GM08714 (cell line): Measurements from ENCODE around the gene ZBTB7A.

ENCODE experiments used
- H3K4me3 ChIP-seq: fragments of 200-500 bp; sonication (Bioruptor generic); 2 replicates; pipeline ENCODE4 v1.5.1; 2014; ENCODE audit warnings: mild to moderate bottlenecking, low read length, inconsistent platforms
- ZNF274 ChIP-seq: IDR thresholded peaks from 2 replicates; pipeline ENCODE4 v1.6.1; 2012; ENCODE audit warnings: mild to moderate bottlenecking, low read depth, low read length

Gene ZBTB7A

DNA sequence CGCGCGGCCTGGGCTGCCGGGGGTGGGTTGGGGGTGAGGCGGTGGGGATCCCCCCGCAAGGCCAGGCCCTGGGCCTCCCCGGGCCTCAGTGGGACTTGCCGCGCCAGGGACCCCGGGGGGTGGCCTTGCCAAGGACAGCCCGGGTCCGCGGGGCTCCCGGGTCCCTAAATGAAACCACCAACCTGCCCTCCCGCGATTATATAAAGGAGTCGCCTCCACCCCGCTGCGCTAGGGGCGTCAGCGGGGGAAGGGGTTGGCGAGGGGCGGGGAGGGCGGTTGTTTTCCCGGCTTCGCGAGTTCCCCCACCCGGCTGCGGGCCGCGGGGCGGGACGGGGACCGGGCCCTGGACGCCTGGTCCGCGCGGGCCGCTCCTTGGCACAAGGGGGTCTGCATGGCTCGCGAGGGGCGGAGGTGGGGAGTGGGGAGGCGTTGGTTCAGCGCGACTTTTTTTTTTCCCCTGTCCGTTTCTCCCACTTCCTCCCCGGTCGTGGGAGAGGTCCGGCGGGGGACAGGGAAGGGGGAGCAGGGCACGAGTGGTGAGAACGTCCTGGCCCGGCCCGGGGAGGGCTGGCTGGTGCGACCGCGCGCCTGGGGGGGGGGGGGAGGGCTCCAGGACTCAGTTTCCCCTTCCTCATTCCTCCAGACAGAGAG lies 822 bp upstream of the ZBTB7A start:
- TF ChIP-seq ZNF274, result no peak
- H3K4me3 ChIP-seq, result peak overlapping the region; percentile 94

DNA sequence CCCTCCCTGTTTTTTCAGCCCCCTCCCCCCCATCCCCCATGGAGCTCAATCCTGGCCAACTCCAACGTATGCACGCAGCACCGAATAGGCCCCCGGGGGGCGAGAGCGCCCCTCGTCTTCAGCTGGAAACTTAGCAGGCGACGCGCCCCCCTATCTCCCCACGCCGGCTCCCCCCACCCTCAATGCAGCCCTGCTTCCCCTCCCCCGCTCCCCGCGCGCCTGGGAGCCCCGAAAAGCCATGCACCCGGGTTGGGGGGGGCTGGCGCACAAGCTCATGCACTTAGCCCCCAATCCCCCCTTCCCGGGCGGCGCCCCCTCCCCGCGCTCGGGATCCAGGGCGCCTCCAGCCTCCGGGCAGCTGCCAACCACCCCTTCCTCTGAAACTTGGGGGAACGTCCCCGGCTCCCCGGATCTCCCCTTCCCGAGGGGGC lies 508 bp downstream of the ZBTB7A start:
- H3K4me3 ChIP-seq, result peak overlapping the region; percentile 94
- no peak for TF ChIP-seq ZNF274

- peak overlapping the region; percentile 64 for H3K4me3 ChIP-seq
- no peak for TF ChIP-seq ZNF274
Measured at GRCh38 chr19:4065430-4066175, 1.1 kb downstream of the ZBTB7A start.

DNA sequence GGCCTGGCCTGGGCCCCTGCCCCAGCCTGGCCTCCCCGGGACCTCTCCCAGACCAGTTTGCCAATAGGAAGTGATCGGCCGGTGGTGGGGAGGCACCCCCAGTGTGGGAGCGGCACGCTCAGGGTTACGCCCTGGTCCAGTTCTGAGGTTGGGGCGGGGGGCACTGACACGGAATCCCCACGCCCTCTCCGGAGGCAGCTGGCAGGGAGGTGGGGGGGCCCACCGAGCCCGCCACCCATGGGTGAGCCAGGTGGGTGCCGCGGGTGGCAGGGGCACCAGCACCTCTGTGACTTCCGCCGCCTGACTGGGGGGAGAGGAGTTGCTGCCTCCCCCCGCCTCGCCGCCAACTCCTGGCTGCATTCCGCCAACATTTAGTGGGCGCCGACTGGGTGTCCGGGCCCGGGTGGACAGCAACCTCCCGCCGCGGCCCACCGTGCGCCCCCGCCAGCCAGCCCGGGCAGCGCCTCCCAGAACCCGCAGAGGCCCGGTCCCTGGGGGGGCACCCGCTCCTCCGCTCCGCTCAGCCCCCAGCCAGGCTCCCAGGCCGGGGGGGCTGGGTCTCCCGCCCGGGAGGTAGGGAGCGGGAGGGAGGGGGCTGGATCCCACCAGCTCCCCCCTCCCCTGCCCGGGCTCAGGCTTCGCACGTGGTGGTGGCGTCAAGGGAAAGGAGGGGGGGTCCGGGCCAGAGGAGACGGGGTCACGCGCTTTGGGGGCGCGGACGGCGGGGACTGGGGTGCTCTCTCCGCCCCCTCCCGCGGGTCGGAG lies 2.0 kb downstream of the ZBTB7A start:
- H3K4me3 ChIP-seq, result peak overlapping the region; percentile 64
- no peak for TF ChIP-seq ZNF274

DNA sequence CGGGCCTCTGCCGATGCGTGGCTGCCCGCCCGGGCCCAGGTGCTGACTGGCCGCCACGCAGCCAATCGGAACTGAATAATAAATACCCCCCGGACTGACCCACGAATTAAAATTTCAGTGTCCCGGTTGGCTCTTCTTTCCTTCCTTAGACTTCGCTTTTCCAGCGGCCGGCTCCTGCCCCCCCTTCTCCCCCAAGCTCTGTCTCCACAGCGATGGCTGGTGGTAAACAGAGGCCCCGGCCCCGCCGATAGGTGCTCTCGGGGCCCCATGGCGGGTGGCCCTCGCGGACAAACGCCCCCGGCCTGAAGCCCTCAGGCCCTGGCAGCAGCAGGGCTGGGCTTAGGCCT lies 2.6 kb downstream of the ZBTB7A start:
- no peak for TF ChIP-seq ZNF274
- peak overlapping the region; percentile 64 for H3K4me3 ChIP-seq

DNA sequence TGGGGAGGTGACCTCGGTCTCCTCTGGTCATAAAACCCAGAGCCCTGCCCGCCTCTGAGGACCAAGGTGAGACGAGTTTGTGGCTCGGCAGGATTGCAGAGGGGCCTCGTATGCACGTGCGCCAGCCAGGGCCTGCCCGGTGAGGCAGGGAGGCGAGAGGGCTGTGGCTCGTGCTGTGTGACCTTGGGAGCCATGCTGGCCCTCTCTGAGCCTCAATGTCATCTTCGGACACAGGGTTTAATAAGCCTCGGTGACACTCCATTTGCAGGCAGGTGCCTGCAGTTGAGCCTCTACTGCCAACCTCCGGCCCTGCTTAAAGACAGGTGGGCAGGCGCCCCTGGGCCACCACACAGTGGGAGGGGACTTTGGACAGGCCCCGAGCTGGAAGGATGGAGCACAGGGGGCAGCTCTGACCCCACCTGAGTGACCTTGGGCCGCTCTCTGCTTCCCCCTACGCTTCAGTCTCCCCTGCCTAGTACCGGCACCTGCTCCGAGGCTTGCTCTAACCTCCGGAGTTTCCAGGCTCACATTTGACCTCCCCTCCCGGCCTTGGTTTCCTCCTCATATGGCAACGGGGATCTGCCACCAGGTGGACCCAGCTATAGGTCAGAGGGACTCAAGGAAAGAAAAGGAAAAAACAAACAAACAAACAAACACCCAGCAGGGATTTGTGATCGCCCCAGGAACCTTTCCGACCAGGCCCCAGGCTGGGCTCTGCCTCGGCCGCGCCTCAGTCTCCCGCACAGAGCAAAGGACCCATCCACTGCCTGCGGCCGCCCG lies 3.1 kb downstream of the ZBTB7A start:
- H3K4me3 ChIP-seq, result peak overlapping the region; percentile 64
- no peak for TF ChIP-seq ZNF274

GRCh38 chr19:4062419-4063368 lies 4.0 kb downstream of the ZBTB7A start:
- H3K4me3 ChIP-seq, result no peak overlapping the region
- no peak for TF ChIP-seq ZNF274

DNA sequence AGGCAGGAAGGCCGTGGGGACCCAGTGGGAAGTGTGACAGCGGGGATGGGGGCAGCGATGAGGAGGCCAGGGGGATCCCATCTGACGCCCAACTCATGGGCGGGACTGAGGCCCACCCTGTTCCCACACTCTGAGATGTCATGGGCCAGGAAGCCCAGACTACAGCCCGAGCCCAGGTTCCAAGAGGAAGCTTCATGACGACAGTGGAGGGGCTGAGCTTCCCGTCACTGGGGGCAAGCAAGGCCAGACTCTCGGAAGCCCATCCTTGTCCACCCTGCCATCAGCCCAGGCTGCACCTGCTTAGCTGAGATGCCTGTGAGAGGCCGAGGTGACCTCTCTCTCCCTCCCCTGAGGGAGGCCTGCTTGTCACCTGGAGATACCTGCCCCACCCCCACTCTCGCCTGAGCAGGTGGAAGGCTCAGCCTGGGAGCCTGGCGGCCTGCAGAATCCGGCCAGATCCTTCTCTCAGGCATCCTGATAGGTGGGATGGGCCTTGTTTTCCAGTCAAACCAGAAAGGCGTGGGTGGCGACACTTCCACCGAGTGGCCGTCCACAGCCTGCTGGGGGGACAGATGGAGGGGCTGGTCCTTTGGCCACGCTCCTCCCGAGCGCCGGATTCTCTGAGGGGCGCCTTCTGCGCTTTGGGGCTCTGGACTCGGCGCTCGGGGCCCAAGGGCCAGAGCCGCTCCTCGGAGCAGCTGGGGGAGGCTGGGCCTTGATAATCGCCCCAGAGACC lies 4.8 kb downstream of the ZBTB7A start:
- no peak for TF ChIP-seq ZNF274
- H3K4me3 ChIP-seq, result no peak overlapping the region

DNA sequence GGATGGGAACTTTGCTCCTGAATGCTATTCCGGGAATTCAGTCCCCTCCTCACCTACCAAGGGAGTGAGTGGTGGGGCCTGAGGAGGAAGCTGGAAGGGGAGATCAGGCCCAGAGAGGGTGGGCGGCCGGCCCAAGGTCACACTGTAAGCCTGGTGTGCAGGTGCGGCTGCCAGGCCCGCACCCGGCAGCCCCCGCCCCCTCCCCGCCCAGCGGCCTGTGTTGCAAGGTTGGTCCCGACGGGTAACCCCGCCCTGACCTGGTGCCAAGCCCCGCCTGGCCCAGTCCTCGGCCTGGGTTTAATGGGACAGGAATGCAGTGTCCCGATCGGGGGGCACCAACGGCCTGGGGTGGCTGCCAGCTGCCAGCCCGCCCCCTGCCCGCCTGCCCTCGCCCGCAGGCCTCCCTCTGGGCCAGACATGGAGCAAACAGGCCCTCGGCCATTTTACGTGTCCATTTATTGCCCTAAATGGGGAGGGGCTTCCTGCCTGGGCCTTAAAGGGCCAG lies 5.5 kb downstream of the ZBTB7A start:
- TF ChIP-seq ZNF274, result no peak
- no peak overlapping the region for H3K4me3 ChIP-seq

DNA sequence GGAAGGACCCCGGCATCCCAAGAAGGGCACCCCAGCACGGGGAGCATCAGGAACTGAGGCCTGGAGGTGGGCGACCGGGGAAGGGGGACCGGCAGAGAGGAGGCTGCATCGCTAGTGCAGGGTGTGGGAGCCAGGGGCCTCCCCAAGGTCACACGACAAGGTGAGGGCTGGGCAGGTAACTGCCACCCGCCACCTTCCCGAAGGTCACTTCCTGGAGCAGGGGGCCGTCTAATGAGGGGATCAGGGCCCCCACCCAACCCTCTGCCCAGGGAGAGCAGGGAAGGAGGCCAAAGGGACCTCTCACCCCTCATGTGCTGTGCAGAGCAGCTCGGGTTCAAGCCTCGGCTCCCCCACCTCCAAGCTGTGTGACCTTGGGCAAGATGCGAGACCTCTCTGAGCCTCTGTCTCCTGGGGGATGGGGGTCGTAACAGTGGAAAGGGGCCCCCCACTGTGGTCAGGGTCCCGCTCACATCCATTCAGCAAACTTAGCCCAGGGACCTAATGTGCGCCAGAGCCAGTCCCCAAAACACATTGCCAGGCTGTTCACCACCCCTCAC lies 6.0 kb downstream of the ZBTB7A start:
- no peak overlapping the region for H3K4me3 ChIP-seq
- TF ChIP-seq ZNF274, result no peak

DNA sequence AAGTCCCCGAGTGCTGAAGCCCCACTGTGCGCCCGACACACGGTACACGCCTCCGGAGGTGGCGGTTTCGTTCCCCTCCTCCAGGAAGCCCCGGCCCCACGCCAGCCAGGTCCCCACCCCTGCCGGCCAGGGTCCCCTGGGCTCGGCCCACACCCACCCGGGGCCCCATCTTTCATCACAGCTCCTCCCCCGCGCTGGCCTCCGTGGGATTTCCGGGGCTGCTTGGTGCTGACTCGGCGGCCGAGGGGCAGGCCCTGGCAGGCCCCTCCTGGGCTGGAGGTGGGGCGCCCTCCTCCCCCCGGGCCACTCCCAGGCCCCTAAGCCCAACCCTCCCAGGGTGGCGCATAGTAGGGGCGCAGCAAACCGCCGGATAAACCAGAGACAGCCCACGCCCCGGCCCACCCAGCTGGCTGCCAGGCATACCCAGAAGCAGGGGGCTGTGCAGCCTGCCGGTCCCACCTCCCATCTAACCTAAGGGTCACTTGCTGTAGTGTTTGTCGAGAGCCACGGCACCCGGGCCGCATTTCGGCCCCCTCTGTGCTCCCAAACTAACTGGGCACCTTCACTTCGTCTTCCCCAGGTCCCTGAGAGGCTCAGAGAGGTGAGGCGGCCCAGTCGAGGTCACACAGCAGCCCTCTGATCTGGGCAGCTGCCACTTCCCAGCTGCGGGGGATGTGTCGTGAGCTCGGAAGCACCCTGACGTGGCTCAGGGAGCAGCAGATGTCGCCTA lies 6.6 kb downstream of the ZBTB7A start:
- TF ChIP-seq ZNF274, result no peak
- no peak overlapping the region for H3K4me3 ChIP-seq

DNA sequence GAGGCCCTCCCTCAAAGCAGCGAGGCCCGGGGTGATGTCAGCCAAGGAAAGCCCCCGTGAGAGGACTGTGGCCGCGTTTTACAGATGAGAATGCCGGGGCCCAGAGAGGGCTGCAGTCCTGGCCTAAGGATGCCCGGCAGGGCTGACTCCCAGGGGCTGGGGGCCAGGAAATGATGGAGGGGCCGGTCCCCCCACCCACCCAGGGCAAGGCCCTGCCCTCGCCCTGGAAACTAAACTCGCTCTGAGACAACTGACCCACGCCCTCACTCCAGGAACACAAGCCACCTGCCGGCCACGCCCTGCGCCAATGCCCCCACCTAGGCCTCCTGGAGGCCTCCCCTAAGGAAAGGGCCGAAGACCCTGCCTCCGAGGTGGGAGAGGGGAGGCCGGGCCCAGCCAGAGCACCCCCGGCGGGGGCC lies 7.2 kb downstream of the ZBTB7A start:
- no peak overlapping the region for H3K4me3 ChIP-seq
- TF ChIP-seq ZNF274, result no peak
